T-helper 1 cell (primary cell): ENCODE data around the gene ZSCAN10.
"Not testable (repeated sequence)": the region's sequence is repeated elsewhere in the genome, so short reads cannot be mapped to it uniquely, and the experiment has no call there.

ENCODE experiments used
- DNase-seq, 5 donors: peaks; one replicate each; pipeline ENCODE4 v3.0.0-alpha.2; 2012 to 2020

Gene ZSCAN10

DNA sequence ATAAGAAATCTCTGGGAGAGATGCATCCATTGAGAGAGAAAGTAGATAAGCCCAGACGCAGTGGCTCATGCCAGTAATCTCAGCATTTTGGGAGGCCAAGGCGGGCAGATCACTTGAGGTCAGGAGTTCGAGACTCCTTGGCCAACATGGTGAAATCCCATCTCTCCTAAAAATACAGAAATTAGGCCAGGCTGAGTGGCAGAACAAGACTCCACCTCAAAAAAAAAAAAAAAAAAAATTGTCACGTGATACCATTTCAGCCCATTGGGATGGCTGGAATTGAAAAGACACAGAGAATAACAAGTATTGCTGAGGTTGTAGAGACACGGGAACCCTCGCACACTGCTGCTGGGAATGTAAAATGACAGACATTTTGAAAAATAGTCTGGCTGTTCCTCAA, 36.5 kb downstream of the ZSCAN10 start:
- no peak for DNase-seq

GRCh38 chr16:3060339-3061127, 38.6 kb downstream of the ZSCAN10 start:
- no peak for DNase-seq

DNA sequence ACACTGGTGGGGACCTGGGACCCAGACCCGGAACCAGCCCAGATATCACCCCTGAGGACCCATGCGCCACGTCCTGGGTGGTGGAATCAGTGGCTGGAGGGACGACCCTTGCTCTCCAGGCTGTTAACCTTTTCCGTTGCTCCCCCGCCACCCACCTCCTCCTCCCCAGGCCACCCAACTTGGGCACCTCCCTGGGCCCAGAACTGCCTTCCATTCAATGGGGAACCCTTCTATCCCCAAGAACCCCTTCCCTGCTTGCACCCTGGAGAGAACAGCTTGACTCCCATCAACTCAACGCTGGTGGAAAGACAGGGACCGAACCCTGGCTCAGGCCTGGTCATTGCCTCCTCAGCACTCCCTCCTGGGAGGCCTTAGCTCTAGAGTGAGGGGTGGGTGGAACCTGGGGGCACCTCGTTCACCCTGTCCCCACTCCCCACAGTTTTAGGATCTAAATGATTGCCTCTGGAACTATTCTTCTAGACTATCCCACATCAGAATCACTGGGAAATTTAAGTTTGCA, 39.3 kb downstream of the ZSCAN10 start:
- no peak for DNase-seq

- peak; percentile 76 to 91 (median 81) for DNase-seq
Observed at GRCh38 chr16:3059041-3059722, 39.9 kb downstream of the ZSCAN10 start.

GRCh38 chr16:3058139-3059030, 40.7 kb downstream of the ZSCAN10 start:
- peak in 4 of 5 donors; percentile 37 to 76 (median 41) for DNase-seq

DNA sequence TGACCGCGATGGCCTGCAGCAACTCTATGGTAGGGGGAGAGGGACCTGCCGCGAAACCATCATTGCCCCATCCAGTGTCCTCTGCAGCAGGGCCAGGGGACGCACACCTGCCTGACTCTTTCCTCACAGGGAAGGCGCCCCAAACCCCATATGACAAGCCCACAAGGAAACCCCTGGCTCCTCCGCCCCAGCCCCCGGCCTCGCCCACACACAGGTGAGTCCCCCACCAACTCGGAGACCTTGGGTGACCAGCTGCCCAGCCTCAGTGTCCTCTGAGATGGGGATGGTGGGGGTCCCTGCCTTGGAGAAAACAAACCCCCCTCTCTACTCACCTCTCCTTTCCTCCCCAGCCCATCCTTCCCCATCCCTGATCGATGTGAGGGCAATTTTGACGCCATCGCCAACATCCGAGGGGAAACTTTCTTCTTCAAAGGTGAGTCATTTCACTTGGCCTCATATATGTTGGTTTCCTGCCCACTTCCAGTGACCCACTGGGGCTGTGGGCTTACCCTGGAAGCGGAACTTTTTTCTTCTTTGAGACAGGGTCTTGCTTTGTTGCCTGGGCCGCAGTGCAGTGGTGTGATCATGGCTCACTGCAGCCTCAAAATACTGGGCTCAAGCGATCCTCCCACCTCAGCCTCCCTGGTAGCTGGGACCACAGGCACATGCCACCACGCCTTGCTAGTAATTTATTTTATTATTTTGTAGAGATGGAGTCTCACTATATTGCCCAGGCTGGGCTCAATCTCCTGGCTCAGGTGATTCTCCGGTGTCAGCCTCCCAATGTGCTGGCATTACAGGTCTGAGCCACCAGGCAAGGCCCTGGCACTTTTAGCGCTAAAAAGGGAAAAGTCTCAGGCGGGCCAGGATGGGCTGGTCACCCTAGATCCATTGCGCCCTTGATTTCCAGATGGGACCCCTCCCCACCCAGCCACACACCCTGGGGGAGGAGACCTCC, 41.6 kb downstream of the ZSCAN10 start:
- peak in 1 of 5 donors; percentile 73 for DNase-seq

GRCh38 chr16:3056336-3057180, 42.5 kb downstream of the ZSCAN10 start:
- no peak for DNase-seq

DNA sequence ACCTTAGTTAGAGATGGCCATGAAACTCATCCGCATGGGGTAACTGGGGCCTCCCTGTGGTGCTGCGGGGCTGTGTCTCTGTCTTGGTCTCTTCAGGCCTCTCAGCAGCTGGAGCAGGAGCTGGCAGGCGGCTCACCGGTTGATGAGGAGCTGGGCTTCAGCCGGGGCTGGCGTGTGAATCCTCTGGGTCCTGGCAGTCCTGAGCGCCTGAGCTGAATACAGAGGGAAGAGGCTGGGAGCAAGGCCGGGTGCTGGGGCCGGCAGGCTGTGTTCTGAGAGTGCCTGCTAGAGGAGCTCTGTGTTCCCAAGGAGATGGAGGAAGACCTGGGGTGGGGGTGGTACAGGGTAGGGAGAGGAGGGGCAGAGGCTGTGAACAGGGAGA, 43.4 kb downstream of the ZSCAN10 start:
- DNase-seq: not testable (repeated sequence)

DNA sequence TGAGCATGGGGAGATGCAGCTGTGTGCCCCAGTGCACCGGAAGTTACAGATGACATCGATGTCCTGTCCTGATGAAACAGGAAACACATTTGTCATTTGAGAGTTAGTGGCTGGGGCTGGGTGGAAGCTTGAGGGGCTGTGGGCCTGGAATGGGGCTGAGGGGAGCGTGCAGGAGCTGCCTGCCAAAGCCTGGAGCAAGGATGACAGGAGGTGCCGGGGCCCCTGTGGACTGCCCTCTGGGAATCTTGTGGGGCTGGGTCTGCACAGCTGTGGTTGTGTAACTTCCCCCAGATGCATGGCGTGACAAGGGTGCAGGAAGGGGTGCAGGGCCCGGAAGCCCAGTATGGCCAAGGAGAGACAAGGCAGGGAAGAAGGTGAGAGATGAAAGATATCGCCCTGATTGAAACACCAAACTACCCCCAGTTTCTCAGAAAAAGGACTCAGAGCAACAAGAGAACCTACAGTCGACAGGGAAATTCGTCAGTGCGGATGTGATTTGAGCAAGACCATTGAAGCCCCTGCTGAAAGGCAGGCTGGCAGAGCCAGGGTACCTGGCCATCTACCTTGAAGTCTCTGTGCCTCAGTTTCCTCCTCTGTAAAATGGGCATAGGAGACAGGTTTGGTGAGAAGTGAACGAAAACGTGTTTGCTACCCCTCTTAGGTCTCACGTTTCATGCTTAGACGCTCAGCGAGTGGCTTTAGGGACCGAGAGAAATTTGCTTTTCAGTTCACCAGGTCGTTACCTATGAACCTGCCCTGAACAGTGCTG, 43.9 kb downstream of the ZSCAN10 start:
- DNase-seq: peak in 1 of 5 donors; percentile 90

DNA sequence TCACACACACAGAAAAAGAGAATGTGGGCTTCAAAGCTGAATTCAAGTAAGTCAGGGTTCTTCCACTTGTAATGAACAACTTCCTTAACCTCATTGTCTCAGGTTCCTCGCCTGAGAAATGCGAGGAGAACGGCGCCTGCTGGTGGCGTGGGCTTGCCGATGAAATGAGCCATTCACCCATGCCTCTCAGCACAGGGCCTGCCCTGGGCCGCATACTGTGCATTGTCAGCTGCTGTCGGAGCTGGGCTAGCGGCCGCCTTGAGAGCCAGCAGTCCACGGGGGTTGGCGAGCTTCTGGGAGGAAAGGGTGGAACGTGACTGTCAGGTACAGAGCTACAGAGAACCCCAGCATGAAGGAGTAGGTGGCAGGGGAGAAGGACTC, 45.8 kb downstream of the ZSCAN10 start:
- DNase-seq: not testable (repeated sequence)

DNA sequence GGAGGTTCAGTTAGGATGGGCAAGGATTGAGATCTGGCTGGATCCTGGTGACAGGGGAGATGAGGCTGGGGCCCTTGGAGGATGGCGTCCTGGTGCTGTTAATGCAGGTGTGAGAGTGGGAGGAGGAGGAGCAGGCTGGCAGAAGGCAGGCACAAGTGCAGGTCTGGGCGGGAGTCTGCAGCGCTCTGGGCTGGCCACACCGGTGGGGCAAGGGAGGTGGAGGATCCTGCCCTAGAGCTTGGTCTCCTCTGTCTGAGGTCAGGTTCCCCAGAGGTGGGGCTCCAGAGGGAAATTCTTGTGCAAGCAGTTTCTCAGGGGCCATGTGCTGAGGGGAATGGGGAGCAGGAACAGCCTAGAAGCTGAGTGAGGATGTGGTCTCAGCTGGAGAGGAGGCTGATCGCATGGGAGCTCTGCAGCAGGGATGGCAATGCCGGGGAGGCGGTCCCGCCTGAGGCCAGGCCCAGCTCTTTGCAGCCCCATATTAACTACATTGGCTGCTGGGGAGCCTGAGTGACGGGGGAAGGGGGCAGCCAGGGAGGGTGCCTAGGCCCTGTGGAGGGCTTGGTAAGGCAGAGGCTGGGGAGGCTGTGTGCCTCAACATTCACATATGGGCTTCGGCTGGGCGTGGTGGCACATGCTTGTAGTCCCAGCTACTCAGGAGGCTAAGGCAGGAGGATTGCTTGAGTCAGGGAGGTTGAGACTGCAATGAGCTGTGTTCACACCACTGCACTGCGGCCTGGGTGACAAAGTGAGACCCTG, 46.3 kb downstream of the ZSCAN10 start:
- not testable (repeated sequence) for DNase-seq

- DNase-seq: no peak
Observed at GRCh38 chr16:3051494-3051893, 47.6 kb downstream of the ZSCAN10 start.

GRCh38 chr16:3051009-3051408, 48.1 kb downstream of the ZSCAN10 start:
- DNase-seq: no peak

- DNase-seq: no peak
Observed at GRCh38 chr16:3050487-3050886, 48.6 kb downstream of the ZSCAN10 start.

DNA sequence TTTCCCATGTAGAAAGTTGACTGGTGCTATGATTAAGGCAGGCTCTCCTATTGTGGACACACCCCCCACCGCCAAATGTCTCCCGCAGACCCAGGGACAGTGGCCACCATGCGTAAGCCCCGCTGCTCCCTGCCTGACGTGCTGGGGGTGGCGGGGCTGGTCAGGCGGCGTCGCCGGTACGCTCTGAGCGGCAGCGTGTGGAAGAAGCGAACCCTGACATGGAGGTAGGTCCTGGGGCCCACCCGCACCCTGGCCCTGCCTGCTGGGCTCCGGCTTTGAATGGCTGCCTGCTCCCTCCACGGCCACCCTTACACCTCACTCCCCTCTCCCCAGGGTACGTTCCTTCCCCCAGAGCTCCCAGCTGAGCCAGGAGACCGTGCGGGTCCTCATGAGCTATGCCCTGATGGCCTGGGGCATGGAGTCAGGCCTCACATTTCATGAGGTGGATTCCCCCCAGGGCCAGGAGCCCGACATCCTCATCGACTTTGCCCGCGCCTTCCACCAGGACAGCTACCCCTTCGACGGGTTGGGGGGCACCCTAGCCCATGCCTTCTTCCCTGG, 49.1 kb downstream of the ZSCAN10 start:
- no peak for DNase-seq

DNA sequence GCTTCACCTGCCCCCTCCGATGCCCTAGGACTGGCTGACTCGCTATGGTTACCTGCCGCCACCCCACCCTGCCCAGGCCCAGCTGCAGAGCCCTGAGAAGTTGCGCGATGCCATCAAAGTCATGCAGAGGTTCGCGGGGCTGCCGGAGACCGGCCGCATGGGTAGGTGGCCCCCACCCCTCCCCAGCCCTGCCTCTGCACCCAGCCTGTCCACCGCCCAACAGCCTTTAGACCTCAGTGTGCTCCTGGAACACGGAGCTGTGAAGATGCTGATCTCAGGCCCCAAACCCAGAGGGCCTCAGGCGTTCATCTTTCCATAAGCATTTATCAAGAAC, 51.7 kb downstream of the ZSCAN10 start:
- peak in 1 of 5 donors; percentile 38 for DNase-seq

DNA sequence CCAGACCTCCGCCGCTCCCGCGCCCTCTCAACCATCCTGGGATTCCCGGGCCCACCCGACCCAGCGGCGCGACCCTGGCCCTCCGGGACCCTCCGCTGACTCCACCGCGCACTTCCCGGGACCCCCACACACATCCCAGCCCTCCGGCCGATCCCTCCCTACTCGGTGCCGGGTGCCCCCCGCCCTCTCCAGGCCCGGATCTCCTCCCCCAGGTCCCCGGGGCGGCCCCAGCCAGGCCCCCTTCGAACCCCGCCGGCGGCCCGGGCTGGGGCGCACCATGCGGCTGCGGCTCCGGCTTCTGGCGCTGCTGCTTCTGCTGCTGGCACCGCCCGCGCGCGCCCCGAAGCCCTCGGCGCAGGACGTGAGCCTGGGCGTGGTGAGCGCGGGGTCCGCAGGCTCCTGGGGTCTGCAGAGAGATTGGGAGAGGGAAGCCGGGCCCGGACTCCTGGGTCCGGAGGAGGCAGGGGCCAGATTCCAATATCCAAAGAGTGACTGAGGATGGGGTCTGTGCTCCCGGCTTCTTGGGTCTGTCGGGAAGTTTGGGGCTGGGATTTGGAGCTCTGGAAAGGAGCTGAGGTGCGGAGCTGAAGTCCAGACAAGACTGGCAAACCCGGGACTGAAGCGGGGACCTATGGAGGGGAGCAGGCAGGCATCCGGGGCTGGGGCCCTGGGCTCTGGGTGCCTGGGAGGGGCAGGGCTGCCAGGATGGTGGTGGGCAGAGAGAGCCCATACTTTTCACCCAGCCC, 52.3 kb downstream of the ZSCAN10 start:
- DNase-seq: peak in 1 of 5 donors; percentile 45
